UCSD-AML1 (cell line): ENCODE data around the gene DNAJA3.

Experiments
- DNase-seq: peaks from one replicate; lab custom pipeline; 2025; ENCODE audit not compliant: unreplicated experiment; lab: John Stamatoyannopoulos, UW

Gene DNAJA3

DNA sequence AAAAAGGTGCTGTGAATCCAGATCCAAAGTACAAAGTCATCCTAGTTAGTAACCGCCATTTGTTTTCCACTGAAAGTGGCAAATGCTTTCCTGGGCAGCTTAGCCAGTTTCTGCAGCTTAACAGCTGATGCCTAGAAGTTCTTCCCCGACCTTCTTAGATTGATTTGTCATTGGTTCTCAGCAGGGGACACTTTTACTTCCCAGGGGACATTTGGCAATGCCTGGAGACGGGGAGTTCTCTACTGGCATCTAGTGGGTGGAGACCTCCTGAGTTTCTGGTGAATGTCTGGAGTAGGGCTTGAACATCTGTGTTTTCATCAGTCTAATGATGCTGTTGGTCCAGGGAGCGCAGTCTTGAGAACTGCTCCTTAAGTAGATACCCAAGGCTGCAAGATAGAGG lies 7.6 kb downstream of the DNAJA3 start:
- no peak for DNase-seq

DNA sequence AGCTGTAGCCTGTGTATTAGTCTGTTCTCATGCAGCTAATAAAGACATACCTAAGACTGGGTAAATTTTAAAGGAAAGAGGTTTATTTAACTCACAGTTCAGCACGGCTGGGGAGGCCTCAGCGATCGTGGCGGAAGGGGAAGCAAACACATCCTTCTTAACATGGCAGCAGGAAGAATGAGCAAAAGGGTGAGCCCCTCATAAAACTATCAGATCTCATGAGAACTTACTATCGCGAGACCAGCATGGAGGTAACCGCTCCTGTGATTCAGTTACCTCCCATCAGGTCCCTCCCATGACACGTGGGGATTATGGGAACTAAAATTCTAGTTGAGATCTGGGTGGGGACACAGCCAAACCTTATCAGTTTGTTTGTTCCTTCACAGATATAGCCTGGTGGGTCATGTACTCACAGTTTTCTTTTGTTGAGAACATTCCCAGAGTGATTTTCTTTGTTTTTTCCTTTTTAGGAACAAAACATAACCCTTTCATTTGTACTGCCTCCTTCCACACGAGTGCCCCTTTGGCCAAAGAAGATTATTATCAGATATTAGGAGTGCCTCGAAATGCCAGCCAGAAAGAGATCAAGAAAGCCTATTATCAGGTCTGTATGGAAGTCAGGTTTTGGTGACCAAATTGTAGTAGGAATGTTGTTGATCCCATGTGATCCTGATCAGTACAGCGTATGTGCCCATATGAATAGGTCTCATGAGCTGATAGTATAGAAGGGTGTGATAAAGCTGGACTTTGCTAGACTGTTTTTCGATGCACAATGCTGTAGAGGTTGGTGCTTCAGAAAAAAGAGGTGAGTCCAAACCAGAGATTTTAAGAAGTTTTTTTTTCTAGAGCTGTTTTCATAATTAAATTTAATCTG lies 8.5 kb downstream of the DNAJA3 start:
- DNase-seq: no peak

DNA sequence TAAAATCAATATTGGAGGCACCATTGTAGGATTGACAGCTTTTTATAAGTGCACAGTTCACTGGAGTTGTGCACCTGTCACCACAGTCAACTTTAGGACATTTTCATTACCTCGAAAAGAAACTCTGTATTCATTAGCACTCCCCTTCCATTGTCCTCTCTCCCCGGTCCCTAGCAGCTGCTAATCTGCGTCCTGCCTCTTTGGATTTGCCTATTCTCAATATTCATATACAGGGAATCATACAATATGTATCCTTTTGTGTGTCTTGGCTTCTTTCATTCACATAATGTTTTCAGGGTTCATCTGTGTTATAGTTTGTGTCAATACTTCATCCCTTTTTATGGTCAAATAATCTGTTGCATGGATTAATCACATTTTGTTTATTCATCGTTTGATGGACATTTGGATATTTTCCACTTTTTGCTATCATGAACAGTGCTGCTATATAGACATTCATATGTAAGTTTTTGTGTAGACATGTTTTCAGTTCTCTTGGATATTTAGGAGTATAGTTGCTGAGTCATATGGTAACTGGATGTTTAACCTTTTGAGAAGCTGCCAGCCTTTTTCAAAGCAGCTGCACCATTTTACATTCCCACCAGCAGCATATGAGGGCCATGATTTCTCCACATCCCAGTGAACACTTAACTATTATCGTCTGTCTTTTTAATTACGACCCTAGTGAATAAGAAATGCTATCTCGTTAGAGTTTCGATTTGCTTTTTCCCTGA lies 9.8 kb downstream of the DNAJA3 start:
- DNase-seq: no peak

DNA sequence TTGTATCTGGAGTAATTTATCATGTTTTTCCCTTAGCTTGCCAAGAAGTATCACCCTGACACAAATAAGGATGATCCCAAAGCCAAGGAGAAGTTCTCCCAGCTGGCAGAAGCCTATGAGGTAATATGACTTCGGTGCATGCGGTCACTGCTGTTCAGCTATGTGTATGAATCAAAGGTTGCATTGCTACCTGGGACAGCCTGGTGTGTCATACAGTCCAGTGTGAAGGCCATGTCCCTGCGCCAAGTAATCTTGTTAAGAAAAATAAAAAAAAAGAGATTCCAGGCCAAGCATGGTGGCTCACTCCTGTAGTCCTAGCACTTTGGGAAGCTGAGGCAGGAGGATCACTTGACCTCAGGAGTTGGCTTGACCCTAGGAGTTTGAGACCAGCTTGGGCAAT lies 11.7 kb downstream of the DNAJA3 start:
- DNase-seq: no peak

DNA sequence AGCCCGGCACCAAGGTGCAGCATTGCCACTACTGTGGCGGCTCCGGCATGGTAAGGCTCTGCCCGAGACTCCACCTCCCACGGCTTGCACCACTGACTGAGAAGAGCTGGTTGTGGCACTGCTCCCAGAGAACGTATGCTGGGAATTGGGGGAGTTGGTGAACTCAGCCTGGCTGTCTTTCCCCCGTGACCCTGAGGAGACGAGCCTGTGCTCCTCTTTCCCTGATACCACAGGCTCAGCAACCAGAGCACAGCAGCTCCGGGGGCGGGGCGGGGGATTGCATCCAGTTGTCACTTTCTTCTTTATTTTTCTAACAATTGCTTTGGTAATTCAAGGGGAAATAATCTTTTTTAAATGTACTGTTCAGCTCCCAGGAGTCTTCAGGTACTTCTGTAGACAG lies 16.7 kb downstream of the DNAJA3 start:
- no peak for DNase-seq

DNA sequence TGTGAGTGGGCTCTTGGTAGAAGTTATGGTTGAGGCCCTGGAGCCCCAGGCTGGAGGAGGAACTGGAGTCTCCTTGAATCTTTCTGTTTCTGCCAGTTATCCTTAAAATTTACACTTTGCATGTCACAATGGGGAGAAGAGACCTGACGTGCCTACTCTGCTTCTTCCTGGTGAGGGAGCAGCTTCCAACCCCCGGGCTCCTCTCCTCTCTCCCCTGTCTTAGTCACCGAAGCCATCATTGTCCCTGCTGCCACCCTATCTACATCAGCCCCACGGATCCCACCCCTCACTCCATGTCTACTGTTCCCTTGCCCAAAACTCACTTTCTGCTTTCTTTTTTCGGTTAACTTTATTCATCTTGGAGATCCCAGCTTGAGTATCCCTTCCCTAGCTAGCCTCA lies 17.6 kb downstream of the DNAJA3 start:
- DNase-seq: no peak

DNA sequence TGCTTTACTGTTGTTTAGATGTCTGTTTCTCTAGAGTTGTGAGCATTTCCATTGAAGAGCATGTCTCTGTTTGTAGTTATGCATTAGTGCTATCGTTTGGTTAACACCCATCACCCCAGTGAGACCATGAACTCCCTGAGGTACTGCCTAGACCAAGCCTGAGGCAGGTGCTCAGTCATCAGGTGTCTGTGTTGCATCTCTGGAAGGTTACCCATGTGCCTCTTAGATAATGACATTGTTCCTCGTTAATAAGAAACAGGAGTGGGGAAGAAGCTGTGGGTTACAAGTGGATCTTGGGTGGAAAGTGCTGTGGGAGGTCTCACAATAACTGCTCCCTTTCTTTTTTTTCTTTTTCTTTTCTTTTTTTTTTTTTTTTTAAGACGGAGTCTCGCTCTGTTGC lies 18.3 kb downstream of the DNAJA3 start:
- DNase-seq: no peak

DNA sequence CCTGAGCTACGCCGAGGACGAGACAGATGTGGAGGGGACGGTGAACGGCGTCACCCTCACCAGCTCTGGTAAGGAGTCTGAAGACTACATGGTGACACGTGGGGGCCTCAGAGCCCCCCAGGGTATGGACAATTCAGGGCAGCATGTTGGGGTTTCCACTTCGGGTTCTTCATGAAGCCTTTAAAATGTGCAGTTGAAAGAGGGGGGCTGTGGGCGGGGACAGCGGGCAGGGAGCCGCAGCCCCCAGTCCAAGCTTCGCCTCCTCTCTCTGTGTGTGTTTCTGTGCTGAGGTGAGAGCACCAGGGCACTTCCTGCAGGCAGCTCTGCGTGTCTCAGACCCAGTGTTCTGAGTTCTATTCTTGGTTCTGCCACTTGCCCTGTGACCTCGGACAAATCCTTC lies 24.8 kb downstream of the DNAJA3 start:
- no peak for DNase-seq

DNA sequence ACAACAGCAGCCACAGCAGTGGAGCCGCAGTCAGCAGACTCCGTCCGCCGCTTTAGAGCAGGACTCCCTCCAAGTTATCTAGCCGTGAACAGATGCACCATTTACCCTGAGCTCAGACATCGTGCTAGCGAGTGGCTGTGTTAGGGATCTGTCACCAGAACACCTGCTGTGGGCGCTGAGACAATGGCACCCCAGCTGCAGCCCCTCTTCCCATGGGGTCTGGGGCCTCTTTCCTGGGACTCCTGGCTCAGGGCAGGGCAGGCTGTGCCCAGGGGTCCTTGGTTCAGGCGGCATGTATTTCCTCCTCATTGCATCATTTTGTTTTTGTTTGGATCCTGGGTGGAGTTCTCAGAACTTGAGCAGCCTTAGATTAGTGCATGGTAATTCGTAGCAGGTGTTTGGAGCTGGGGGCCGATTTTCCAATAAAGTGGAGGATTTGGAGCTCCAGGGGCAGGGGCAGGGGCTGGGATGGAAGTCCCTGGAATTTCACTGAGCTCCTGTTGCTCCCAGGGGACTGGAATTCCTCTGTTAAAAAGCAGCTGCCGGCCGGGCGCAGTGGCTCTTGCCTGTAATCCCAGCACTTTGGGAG lies 25.4 kb downstream of the DNAJA3 start:
- no peak for DNase-seq

DNA sequence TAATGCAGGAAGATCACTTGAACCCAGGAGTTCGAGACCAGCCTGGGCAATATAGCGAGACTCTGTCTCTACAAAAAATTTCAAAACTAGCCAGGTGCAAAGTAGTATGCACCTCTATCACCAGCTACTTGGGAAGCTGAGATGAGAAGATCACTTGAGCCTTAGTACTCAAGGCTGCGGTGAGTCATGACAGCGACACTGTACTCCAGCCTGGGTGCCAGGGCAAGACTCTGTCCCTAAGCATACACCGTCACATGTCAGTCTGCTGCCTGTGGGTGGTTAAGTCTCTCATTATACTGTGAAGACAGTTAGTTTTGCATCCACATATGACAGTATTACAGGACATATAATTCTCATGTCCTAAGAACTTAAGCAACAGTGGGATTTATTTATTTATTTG lies 27.0 kb downstream of the DNAJA3 start:
- no peak for DNase-seq

DNA sequence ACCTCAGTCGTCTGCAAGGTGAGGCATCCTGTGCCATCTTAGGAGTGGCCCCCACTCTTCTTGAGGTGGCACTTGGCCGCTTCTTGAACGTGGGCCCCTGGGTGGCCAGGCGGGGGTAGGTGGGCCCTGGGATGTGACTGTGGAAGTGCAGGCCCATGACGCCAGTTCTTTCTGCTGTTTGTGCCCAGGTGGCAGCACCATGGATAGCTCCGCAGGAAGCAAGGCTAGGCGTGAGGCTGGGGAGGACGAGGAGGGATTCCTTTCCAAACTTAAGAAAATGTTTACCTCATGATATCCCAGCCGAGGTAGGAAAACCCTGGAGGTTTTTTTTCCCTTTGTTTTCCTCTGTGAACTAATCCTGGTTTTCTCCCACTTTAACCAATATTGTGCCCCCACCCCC lies 29.0 kb downstream of the DNAJA3 start:
- DNase-seq: no peak

DNA sequence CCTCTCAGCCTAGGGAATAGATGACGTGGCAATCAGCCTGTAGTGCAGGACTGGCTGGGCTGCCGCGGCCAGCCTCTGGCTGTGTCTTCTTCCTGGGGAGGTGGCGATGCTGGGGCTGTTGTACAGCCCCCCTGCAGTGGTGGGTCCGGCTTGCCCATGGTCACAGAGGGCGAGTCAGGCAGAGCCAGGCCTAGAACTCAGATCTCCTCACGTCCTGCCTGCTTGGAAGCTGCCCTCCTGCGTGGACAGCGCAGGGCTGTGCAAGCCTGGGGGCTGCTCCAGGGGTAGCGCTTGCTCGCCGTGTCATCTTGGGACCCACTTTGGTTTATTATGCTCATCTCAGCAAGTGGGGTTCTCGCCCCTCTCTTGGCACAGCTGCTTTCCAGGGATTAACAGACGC lies 29.4 kb downstream of the DNAJA3 start:
- DNase-seq: no peak

DNA sequence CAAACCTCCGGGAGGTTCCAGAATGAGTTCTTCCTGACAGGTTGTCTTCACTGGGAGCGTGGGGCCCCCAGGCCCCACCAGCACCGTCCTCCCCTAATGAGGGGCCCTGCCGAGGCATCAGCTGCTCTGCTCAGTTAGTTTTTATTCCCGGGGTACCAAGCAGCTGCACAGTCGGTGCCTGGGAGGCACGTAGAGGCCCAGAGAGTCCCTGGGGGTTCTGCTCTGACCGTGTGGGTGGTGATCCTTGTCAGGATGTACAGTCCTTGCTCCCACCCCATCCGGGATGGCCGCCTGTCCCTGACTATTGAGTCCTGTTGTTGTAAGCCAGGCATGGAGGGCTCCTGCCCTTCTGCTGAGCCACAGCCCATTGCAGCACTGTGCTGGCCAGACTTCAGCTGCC lies 30.3 kb downstream of the DNAJA3 start:
- no peak for DNase-seq

DNA sequence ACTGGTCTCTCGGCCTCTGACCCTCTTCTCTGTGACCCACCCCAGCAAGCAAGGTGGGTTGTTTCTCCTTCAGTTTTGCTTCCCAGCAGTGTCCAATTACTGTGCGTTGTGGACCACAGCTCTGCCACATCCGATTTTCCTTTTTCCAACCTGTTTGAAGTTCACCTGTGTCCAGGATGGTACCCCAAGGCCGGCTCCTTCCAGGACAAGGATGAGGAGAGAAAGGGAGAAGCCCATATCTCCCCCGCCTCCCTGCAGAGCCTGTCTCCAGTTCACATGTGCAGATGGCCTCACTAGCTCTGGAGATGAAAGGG lies 35.2 kb downstream of the DNAJA3 start:
- DNase-seq: no peak

DNA sequence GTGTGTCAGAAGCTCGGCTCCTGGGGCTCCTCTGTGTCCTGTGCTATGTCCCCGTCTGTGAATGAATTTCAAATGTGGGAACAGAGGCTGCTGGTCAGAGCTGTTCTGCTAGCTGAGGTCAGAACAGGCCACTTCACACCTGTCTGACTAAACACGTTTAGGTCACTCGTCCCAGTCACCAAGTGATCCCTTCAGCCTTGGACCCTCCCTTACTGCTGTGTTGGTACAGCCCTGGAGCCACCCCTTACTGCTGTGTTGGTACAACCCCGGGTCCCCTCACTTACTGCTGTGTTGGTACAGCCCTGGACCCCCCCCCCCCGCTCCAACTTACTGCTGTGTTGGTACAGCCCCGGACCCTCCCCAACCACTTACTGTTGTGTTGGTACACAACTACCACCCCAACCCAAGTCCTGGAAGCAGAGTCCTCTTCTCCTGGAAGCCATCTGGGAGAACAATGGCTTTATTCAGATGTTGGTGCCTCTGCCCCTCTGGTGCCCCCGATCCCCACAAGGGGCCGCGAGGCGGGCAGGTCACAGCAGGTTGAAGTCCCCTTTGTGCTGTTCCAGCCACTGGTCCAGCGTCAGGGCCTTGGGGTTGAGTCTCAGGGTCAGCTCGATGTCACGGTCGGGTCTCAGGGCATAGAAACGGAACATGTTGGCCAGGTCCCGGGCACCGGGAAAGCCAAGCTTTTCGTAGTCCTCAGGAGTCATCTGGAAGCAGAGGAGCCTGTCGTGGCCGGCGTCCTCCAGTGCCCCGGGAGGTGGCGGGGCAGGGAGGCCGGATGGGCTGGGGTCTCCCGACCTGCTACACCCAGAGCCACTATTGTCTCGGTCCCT lies 35.8 kb downstream of the DNAJA3 start:
- no peak for DNase-seq

DNA sequence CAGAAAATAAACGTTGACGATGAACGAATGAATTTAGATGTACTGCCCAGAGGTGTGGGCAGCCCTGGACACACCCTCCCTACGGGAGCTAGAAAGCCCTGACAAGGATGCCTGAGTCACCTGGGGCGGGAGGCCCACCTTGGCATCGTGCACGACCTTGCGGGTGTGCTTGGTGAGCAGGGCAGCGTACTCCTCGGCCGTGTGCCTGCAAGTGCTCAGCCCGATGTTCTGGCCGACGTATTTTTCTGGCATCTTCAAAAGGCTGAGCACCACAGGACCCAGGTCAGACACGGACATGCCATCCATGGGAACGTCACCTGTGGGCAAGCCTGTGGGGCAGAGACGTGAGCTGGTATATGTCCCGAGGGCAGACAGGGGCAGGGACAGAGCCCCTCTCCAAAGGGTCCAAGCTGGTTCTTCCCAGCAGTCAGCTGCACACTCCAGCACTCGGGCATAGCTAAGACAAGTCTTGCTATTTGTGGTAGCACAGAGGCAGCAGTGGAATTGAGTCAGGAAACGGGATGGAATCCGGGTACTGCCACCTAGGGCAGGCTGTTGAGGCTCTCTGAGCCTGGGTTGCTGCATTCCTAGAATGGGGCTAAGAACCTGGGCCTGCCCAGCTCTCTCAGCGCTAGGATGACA lies 38.0 kb downstream of the DNAJA3 start:
- no peak for DNase-seq

DNA sequence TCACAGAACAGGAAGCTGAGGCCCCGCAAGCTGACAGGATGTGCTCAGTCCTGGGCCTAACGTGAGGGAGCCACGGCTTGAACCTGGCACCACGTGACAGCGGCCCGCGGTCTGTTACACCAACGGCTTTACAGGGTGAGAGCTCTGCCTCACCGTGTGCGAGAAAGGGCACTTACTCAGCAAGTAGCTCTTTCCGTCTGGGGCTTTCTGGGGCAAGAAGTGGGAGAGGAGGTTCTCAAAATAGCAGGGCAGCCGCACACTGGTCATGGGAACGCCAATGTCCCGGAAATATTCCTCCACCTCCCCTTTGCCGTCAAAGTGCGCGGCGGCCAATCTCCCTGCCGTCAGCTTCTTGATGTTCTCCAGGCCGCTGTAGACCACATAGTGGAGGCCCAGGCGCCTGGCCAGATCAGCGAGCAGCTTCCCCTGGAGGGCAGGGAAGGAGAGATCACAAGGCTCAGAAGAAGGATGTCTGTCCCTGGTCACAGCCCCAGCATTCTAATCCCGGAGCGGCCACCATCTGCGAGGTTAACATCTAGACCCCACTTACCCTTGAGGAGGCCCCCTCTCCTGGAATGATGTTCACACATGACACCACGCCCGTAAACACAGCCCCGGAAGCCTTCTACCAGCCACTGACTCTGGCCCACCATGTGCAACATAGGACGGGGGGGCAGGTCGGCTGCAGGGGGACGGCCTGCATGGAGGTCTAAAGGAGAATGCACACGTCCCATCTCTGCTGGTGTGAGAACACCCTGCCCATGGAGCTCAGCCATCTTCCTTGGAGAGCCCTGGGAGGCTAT lies 40.5 kb downstream of the DNAJA3 start:
- DNase-seq: no peak

DNA sequence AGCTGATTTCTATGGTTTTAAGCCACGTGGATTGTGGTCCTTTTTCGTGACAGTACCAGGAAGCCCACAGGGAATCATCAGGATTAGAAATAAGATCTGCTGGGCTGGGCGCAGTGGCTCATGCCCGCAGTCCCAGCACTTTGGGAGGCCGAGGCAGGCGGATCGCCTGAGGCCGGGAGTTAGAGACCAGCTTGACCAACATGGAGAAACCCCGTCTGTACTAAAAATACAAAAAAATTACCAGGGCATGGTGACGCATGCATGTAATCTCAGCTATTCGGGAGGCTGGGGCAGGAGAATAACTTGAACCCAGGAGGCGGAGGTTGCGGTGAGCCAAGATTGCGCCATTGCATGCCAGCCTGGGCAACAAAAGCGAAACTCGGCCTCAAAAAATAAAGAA lies 42.2 kb downstream of the DNAJA3 start:
- DNase-seq: no peak

DNA sequence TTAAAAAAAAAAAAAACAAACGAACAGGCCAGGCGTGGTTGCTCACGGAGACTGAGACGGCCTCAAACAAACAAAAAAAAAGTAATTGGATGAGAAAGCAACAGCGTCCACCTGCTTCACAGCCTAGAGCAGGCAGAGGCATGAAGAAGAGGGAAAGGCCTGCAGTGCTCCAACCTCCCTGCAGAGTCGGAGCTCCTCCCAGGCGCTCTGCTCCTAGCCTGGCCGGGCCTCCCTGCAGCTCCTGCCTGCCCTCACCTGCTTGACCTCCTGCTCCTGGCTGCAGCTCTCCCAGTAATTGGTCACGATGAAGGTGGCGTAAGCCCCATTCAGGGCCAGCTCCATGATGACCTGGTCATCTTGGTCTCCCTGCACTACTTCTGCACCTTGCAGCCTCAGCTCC lies 43.3 kb downstream of the DNAJA3 start:
- no peak for DNase-seq

DNA sequence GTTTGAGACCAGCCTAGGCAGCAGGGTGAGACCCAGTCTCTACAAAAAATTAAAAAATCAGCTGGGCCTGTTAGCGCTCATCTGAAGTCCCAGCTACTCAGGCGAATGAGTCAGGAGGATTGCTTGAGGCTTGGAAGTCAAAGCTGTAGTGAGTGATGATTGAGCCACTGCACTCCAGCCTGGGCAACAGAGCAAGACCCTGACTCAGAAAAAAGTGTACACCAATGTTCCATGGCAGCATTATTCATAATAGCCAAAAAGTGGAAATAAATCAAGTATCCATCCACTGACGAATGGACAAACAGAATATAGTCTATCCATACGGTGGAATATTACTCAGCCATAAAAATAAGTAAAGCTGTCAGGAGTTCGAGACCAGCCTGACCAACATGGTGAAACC lies 46.2 kb downstream of the DNAJA3 start:
- no peak for DNase-seq
